ENCODE results near the gene RERE. TPM values are rescaled to one million over a fixed set of nuclear protein-coding genes. Genes with fewer than 3 reads are reported as not detected.

RERE gene
- polyA plus RNA-seq, 3 donors = 118 to 137 (median 129) TPM

DNA sequence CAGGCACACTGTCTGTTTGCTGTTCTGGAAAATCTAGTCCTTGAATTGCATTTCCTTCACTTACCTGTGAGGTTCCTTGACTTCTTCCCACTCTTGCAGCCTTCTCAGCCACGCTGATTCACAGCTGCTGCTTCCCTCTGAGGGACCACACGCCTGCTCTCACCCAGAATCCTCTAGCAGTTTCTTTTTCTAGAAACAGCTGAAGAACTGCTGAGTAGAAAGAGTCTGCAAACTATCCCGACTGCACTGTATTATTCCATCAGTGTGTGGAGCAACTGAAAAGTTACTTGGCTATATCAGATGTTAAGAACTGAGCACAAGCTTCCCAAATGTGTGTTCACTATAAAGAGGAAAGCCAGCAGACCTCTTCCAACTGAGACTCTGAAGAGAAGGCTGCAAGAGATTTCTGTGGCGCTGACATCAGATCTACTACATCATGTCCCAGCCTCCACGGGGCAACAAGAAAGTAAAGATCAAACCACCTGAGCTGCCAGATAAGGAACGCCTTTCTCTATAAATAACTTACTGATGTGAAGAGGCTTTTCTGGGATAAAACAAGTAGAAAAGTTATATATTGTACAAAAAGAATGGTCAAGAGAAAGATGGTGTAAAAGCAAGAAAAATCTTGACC lies 226.6 kb downstream of the RERE start:
- DNase-seq (ENCODE audit: low read depth in 3 of 3, low spot score in 2 of 3) = no peak

- DNase-seq (ENCODE audit: low read depth in 3 of 3, low spot score in 2 of 3) = no peak
These were observed 227.9 kb downstream of the RERE start for GRCh38 chr1:8589571-8589970.

DNA sequence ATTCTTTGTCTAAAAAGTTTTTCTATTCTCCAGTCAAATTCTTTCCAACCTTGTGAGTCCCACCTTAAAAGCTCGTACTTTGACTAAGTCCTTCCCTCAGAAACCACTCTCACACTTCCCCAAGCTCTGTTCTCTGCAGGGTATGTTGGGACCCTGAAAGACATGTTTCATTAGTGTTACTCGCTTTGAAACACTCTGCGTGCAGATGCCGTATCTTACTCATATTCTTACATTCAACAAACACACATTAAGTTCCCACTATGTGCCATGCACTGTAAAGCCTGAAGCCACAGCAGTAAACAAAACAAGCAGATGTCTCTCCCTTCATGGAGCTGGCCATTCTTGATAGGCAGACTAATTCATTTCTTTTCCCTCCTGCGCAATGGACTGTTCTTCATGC lies 229.7 kb downstream of the RERE start:
- no peak for DNase-seq (ENCODE audit: low read depth in 3 of 3, low spot score in 2 of 3)

- no peak for DNase-seq (ENCODE audit: low read depth in 3 of 3, low spot score in 2 of 3)
These were observed 231.0 kb downstream of the RERE start for GRCh38 chr1:8586438-8586837.

DNA sequence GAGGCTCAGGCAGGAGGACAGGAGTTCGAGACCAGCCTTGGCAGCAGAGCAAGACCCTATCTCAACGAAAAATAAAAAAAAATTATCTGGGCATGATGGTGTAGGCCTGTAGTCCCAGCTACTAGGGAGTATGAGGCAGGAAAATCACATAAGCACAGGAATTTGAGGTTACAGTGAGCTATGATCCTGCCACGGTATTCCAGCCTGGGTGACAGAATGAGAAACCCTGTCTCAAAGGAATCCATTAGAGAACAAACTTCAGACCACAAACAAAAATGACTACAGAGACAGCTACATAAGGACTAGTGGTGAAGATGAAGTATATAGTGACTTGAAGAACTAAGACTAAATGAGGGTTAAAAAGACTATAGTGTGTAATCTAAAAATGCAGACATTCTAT lies 233.1 kb downstream of the RERE start:
- no peak for DNase-seq (ENCODE audit: low read depth in 3 of 3, low spot score in 2 of 3)

DNA sequence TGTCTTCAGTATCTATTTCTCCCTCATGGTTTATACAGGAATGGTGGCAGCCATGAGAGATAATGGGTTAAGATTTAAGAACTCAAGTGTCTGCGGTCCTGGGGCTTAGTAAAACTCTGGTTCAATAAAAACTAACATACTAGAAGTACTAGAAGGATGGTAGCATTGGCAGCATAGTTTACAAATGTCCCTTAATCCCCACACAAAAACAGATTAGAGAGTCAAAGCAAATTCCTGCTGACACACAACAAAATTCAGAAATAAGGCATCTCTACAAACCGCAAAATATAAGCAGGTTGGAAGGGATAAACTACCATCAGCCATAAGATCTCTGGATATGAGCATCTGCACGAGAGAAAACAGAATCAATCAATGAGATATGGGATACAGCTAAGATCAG lies 234.4 kb downstream of the RERE start:
- DNase-seq (ENCODE audit: low read depth in 3 of 3, low spot score in 2 of 3) = no peak

DNA sequence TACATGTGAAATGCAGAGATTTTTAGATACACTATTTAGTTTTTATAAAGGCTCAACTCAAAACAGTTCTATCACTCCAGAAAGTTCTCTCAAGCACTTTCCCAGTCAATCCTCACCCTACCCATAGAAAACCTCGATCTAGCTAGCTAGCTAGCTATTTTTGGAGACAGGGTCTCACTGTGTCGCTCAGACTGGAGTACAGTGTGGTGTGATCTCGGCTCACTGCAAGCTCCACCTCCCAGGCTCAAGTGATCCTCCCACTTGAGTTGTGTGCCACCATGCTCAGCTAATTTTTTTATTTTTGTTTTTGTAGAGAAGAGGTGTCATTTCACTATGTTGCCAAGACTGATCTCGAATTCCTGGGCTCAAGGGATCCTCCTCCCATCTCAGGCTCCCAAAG lies 236.9 kb downstream of the RERE start:
- DNase-seq (ENCODE audit: low read depth in 3 of 3, low spot score in 2 of 3) = no peak

DNA sequence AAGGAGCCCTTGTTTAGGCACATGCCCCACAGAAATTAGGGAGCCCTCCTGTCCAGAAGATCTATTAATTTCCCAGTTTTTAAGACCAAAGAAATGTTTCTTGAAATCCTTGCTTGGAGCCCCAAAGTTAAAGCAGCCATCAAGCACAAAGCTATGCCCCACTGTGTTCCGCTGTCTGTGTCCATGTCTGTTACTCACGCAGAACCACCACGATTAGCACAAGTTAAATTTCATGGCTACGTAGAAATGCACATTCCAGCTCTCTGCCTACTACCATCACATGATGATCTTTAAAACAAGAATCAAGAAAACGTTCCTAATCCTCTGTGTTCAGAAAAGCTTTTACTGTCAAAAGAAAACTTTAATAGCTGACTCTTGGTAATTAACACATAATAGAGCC lies 238.5 kb downstream of the RERE start:
- DNase-seq (ENCODE audit: low read depth in 3 of 3, low spot score in 2 of 3) = no peak

DNA sequence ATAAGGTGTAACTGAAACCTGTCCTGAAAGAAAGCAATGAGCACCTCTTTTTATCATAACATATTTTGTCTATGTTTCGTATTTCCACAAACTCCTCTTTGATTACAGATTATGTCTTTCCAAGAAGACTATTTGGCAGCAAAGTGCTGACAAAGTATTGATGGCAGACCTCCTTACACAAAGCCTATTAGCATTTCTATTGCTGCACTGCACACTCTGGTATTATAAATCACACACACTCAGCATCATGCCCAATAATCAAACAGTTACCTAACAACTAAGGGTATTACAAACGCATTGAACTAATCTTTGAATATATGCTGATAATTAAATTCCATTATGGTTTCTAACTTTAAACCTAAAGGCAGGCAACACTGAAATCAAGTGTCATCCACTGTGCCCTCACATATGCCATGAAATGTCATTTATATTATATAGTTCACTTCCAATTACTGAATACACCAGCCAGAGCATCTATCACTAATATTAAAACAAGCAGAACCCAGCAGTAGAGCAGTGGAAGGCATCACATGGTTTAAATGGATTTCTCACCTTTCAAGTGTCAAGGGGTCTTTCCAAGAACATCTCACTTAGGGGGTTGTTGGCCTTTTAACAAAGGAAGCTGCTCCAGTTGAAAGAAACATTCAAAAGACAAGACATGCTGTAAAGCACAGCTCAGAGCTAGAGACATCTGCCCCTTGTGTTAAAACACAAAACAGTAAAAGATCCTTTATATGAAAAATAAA lies 239.1 kb downstream of the RERE start:
- DNase-seq (ENCODE audit: low read depth in 3 of 3, low spot score in 2 of 3) = no peak

GRCh38 chr1:8574985-8575384 lies 242.5 kb downstream of the RERE start:
- DNase-seq (ENCODE audit: low read depth in 3 of 3, low spot score in 2 of 3) = no peak

DNA sequence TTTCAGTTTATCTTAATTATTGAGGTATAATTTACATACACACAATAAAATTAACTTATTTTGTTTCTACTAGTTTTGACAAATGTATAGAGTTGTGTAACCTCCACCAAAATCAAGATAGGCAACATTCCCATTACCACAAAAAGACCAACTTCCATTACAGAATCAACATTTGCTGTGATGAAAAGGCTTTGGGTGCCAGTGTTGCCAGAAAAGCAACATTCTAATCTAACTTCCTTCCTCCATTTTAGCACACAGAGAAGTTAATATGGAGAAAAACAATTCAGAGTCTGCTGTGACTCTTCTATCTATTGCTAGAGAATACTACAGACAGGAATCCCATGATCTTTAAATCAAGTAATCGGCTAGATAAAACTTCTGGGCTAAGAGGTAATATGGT lies 245.3 kb downstream of the RERE start:
- no peak for DNase-seq (ENCODE audit: low read depth in 3 of 3, low spot score in 2 of 3)

DNA sequence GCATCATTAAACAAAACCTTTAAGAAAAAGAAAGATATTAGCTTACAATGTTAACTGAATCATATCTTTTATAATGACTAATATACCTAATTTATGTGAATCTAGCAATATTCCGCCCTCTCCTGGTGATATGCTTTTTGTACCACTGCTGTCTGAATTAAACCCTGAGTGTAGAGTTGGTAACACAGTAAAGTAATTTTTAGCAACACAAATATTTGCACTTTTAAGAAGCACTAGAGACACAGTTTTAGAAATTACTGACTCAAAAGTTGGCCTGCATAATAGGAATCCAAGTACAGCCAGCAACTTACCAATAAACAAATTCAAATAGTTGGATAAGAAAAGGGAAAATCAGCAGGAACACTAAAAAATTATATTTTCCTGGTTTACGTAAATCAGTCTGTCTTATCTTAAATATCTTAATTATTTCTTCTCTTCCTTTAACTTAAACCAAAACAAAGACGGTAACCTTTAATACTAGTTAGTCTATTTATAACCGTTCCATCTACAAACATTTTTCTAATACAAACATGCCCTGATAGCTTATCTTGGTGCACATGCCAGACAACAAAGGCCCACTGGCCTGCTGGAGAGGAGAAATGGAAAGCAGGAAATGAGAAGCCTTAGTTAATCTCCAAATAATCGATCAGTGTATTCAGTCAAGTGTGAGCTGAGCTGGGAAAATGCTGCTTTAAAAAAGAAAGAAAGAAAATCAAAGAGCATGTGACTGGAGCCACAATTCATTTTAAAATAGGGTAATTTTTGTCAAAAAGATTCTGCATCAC lies 246.0 kb downstream of the RERE start:
- no peak for DNase-seq (ENCODE audit: low read depth in 3 of 3, low spot score in 2 of 3)

DNA sequence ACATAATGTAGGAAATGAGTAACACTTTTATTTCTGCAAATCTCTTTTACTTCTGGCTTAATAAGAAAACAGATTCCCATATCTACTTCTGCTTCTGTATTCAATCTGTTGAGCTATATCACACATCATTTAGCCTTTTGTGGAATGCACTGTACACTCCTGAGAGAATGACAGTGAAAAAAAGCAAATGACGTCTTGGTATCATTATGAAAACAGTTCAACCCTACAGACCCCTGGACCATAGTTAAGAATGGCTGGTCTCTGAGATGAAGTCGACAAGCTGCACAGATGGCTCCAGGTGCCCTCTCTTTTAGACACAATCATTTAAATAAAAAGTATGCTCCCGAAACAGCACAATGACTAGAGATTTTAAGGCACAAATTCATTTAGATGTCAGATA lies 247.0 kb downstream of the RERE start:
- DNase-seq (ENCODE audit: low read depth in 3 of 3, low spot score in 2 of 3) = no peak

- no peak for DNase-seq (ENCODE audit: low read depth in 3 of 3, low spot score in 2 of 3)
These were observed 248.2 kb downstream of the RERE start for GRCh38 chr1:8569242-8569641.

DNA sequence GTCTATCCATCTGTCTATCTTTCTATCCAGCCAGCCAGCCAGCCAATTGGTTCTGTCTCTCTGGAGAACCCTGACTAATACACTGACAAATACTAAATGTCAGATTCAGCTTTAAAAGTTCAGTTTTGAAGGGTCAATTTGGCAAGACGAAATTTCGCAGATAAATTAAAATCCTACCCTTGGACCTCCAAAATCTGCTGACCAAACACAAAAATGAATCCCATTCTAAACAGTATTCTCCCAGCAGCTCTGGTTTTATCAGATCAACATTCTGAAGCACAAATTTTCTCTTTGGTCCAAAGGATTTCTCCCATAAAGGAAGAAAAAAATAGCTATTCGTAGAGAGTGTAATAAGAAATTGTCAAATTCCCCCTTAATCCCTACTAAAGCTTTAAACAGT lies 248.6 kb downstream of the RERE start:
- DNase-seq (ENCODE audit: low read depth in 3 of 3, low spot score in 2 of 3) = no peak

GRCh38 chr1:8567146-8567545 lies 250.3 kb downstream of the RERE start:
- no peak for DNase-seq (ENCODE audit: low read depth in 3 of 3, low spot score in 2 of 3)

GRCh38 chr1:8565802-8566201 lies 251.6 kb downstream of the RERE start:
- DNase-seq (ENCODE audit: low read depth in 3 of 3, low spot score in 2 of 3) = no peak

- DNase-seq (ENCODE audit: low read depth in 3 of 3, low spot score in 2 of 3) = no peak
These were observed 253.4 kb downstream of the RERE start for GRCh38 chr1:8563944-8564537.

- no peak for DNase-seq (ENCODE audit: low read depth in 3 of 3, low spot score in 2 of 3)
These were observed 254.3 kb downstream of the RERE start for GRCh38 chr1:8562881-8563865.

DNA sequence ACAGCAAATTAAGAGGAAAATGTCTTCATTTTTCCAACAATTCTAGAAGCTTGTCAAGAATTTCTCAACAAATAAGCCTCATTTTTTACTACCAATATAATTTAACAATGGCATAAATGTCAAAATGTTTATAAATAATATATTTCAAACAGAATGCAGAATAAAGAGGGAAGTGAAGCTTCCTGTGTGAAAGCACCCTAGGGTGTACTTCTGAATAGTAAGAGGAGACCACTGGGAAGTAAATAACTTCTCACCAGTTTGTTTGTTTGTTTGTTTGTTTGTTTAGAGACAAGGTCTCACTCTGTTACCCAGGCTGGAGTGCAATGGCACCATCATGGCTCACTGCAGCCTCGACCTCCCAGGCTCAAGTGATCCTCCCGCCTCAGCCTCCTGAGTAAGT lies 255.2 kb downstream of the RERE start:
- DNase-seq (ENCODE audit: low read depth in 3 of 3, low spot score in 2 of 3) = no peak

All from right renal cortex interstitium (tissue), 3 donors.